Activated T-cell treated with anti-CD3 and anti-CD28 coated beads, Interleukin-2, amount 50 U/mL, for 72 hours (primary cell): ENCODE results near the gene IGFALS. TPM values are rescaled to one million over a fixed set of nuclear protein-coding genes. Genes with fewer than 3 reads are reported as not detected.

Experiments
- ATAC-seq, 2 donors: fragments of 150-1000 bp; cut with Tn5 transposase; replicated peaks in 1 of 2; 2 replicates each; pipeline ENCODE4 v1.10.0; 2021; ENCODE audit warnings: moderate library complexity in 2 of 2, mild to moderate bottlenecking in 1 of 2
- DNase-seq, 2 donors: peaks; one replicate each; pipeline ENCODE4 v3.0.0; 2021 to 2022; ENCODE audit warnings: mixed read lengths in 1 of 2
- H3K27ac Mint-ChIP-seq: one replicate; pipeline ENCODE4 v1.8.0; 2022; ENCODE audit warnings: mild to moderate bottlenecking, moderate library complexity, mixed read lengths
- H3K27me3 Mint-ChIP-seq: one replicate; pipeline ENCODE4 v1.8.0; 2022; ENCODE audit warnings: low read depth, mixed read lengths
- H3K36me3 Mint-ChIP-seq, 2 donors: one replicate each; pipeline ENCODE4 v1.8.0; 2022; ENCODE audit warnings: mixed read lengths in 2 of 2, mild to moderate bottlenecking in 1 of 2; ENCODE audit not compliant: insufficient read depth in 2 of 2
- H3K4me1 Mint-ChIP-seq: one replicate; pipeline ENCODE4 v1.8.0; 2022; ENCODE audit warnings: low read depth, mixed read lengths
- H3K4me3 Mint-ChIP-seq, 2 donors: one replicate each; pipeline ENCODE4 v1.8.0; 2022; ENCODE audit warnings: mild to moderate bottlenecking in 2 of 2, mixed read lengths in 2 of 2, moderate library complexity in 2 of 2
- H3K9me3 Mint-ChIP-seq, 2 donors: one replicate each; pipeline ENCODE4 v1.8.0; 2022; ENCODE audit warnings: mixed read lengths in 2 of 2
- total RNA-seq, 2 donors: library from RNA; stranded (reverse); gene quantifications; one replicate each; pipeline ENCODE4 v1.2.3, GENCODE V29; 2022

The IGFALS gene
- total RNA-seq, 2 donors from 2014 or later, result 0.14 to 0.37 TPM

GRCh38 chr16:1767116-1767994 lies 26.1 kb downstream of the IGFALS start:
- Mint-ChIP-seq H3K9me3 (no peaks in the 10 kb centered on the region), H3K4me1 (peaks cover 13% of the 10 kb centered on the region), H3K4me3 (no peak overlapping the region), H3K36me3 (peaks cover 3 to 7% of the 10 kb centered on the region in 2 donors), H3K27ac (no peak overlapping the region), H3K27me3 (no peaks in the 10 kb centered on the region)
- ATAC-seq, result no peak
- DNase-seq, result no peak

DNA sequence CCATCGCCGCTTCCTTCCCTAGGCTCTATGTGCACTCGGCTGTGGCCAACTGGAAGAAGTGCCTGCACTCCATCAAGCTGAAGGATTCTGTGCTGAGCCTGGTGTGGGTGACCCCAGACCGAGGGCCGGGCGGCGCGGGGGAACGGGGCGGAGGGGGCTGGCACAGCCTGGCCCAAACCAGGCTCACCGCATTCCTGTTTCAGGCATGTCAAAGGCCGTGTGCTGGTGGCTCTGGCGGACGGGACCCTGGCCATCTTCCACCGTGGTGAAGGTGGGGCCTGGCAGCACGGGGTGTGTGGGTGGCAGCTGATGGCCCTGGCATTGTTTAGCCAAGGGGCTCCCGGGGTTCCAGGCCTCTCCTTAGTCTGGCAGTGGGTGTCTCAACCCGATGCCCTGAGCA lies 26.8 kb downstream of the IGFALS start:
- peaks cover 7% of the 10 kb centered on the region for H3K4me1 Mint-ChIP-seq
- ATAC-seq, result no peak
- H3K27ac Mint-ChIP-seq, result no peak overlapping the region
- peaks cover 0 to 3% of the 10 kb centered on the region in 2 donors for H3K36me3 Mint-ChIP-seq
- no peaks in the 10 kb centered on the region for H3K9me3 Mint-ChIP-seq
- H3K4me3 Mint-ChIP-seq, result no peak overlapping the region
- DNase-seq, result no peak
- no peaks in the 10 kb centered on the region for H3K27me3 Mint-ChIP-seq

DNA sequence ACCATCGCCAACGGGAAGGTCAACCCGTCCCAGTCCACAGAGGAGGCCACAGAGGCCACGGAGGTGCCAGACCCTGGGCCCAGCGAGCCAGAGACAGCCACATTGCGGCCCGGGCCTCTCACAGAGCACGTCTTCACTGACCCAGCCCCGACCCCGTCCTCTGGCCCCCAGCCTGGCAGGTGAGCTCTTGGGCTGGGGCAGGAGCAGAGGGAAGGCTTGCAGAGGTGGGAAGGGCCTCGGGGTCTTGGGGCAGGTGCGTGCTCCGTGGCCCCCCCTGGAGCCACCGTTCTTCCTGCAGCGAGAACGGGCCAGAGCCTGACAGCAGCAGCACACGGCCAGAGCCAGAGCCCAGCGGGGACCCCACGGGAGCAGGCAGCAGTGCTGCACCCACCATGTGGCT lies 27.3 kb downstream of the IGFALS start:
- Mint-ChIP-seq H3K27ac (no peak overlapping the region), H3K27me3 (no peaks in the 10 kb centered on the region), H3K36me3 (peaks cover under 1 to 3% of the 10 kb centered on the region in 2 donors), H3K4me1 (peaks cover 7% of the 10 kb centered on the region), H3K4me3 (no peak overlapping the region), H3K9me3 (no peaks in the 10 kb centered on the region)
- DNase-seq (no peak), ATAC-seq (no peak)

DNA sequence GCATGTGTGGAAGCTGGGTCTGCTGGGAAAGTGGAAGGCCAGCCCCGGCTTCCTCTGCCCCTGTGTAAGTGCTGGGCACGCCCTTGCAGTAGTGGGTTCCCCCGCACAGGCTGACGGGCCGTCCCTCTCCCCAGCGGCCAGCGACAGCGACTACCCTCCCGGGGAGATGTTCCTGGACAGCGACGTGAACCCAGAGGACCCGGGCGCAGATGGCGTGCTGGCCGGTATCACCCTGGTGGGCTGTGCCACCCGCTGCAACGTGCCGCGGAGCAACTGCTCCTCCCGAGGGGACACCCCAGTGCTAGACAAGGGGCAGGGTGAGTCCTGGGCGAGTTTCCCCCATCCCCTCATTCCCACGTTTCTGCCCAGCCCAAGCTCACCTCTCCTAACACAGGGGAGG lies 27.7 kb downstream of the IGFALS start:
- H3K36me3 Mint-ChIP-seq, result peaks cover 2 to 3% of the 10 kb centered on the region in 2 donors

DNA sequence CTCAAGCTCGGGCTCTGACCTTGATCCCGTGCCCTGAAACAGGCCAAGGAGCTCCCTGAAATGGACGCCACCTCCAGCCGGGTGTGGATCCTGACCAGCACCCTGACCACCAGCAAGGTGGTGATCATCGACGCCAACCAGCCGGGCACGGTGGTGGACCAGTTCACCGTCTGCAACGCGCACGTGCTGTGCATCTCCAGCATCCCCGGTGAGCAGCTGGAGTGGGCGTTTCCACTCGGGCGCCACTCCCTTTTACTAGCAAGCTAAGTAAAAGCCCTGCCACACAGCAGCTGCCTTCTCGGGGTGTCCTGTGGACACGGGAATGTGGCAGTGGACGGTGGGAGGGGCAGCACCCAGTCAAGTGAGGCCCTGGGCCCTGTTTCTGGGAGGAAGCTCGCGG lies 28.5 kb downstream of the IGFALS start:
- Mint-ChIP-seq H3K27ac (no peak overlapping the region), H3K4me1 (peaks cover 2% of the 10 kb centered on the region), H3K4me3 (no peak overlapping the region), H3K36me3 (peaks cover 2 to 3% of the 10 kb centered on the region in 2 donors), H3K9me3 (no peaks in the 10 kb centered on the region), H3K27me3 (no peaks in the 10 kb centered on the region)
- no peak for ATAC-seq
- no peak for DNase-seq

More for the DNA sequence above, 27.7 kb downstream of the IGFALS start:
- no peak for DNase-seq
- Mint-ChIP-seq H3K4me3 (no peak overlapping the region), H3K4me1 (peaks cover 7% of the 10 kb centered on the region), H3K27me3 (no peaks in the 10 kb centered on the region), H3K27ac (no peak overlapping the region), H3K9me3 (no peaks in the 10 kb centered on the region)
- ATAC-seq, result no peak

GRCh38 chr16:1763521-1764511 lies 29.7 kb downstream of the IGFALS start:
- Mint-ChIP-seq H3K4me1 (no peaks in the 10 kb centered on the region), H3K27ac (no peak overlapping the region), H3K27me3 (no peaks in the 10 kb centered on the region), H3K9me3 (no peaks in the 10 kb centered on the region), H3K4me3 (no peak overlapping the region), H3K36me3 (peaks cover 2 to 3% of the 10 kb centered on the region in 2 donors)
- ATAC-seq (no peak), DNase-seq (no peak)

GRCh38 chr16:1762879-1763520 lies 30.5 kb downstream of the IGFALS start:
- no peak overlapping the region for H3K27ac Mint-ChIP-seq

GRCh38 chr16:1762196-1762878 lies 31.2 kb downstream of the IGFALS start:
- H3K27ac Mint-ChIP-seq, result no peak overlapping the region
- peaks cover 0 to 2% of the 10 kb centered on the region in 2 donors for H3K36me3 Mint-ChIP-seq
- H3K9me3 Mint-ChIP-seq, result no peaks in the 10 kb centered on the region
- no peaks in the 10 kb centered on the region for H3K27me3 Mint-ChIP-seq
- ATAC-seq, result no peak
- H3K4me3 Mint-ChIP-seq, result no peak overlapping the region
- DNase-seq, result no peak
- no peaks in the 10 kb centered on the region for H3K4me1 Mint-ChIP-seq

More at GRCh38 chr16:1762879-1763520, 30.5 kb downstream of the IGFALS start:
- Mint-ChIP-seq H3K27me3 (no peaks in the 10 kb centered on the region), H3K36me3 (peaks cover 2% of the 10 kb centered on the region in 2 donors), H3K9me3 (no peaks in the 10 kb centered on the region), H3K4me3 (no peak overlapping the region), H3K4me1 (no peaks in the 10 kb centered on the region)
- ATAC-seq (no peak), DNase-seq (no peak)

- DNase-seq, result no peak
- Mint-ChIP-seq H3K27me3 (no peaks in the 10 kb centered on the region), H3K36me3 (peaks cover 0 to 2% of the 10 kb centered on the region in 2 donors), H3K9me3 (no peaks in the 10 kb centered on the region), H3K27ac (no peak overlapping the region), H3K4me1 (no peaks in the 10 kb centered on the region), H3K4me3 (no peak overlapping the region)
- ATAC-seq, result no peak
Observed at GRCh38 chr16:1761751-1762150, 31.8 kb downstream of the IGFALS start.

- Mint-ChIP-seq H3K36me3 (peaks cover 0 to 2% of the 10 kb centered on the region in 2 donors), H3K27ac (no peak overlapping the region), H3K9me3 (no peaks in the 10 kb centered on the region), H3K27me3 (no peaks in the 10 kb centered on the region), H3K4me1 (no peaks in the 10 kb centered on the region), H3K4me3 (no peak overlapping the region)
- ATAC-seq, result no peak
- no peak for DNase-seq
Observed at GRCh38 chr16:1760911-1761310, 32.6 kb downstream of the IGFALS start.

DNA sequence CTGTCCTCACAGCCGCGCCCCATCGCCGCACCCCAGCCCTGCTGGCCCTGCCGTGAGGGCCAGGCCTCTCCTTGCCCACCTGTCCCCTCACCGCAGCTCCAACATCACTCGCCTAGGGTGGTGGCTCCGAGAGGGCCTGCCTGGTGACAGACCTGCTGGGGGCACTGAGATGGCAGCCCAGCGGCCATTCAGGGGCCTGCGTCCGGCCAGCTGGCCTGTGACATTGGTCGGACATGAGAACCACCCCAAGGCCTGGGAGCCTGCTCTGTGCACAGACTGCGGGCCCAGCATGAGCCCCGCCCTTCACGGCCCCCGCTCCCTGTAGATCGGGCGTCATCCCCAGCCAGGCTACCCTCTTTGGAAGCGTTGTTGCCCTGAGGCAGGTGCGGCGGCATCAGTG lies 34.0 kb downstream of the IGFALS start:
- no peak for DNase-seq
- peaks cover 0 to 2% of the 10 kb centered on the region in 2 donors for H3K36me3 Mint-ChIP-seq
- H3K27ac Mint-ChIP-seq, result no peak overlapping the region
- ATAC-seq, result no peak
- no peaks in the 10 kb centered on the region for H3K9me3 Mint-ChIP-seq
- no peaks in the 10 kb centered on the region for H3K4me1 Mint-ChIP-seq
- H3K4me3 Mint-ChIP-seq, result no peak overlapping the region
- H3K27me3 Mint-ChIP-seq, result no peaks in the 10 kb centered on the region

GRCh38 chr16:1758923-1759322 lies 34.6 kb downstream of the IGFALS start:
- H3K36me3 Mint-ChIP-seq, result peaks cover 0 to 2% of the 10 kb centered on the region in 2 donors
- H3K27ac Mint-ChIP-seq, result no peak overlapping the region
- ATAC-seq (no peak), DNase-seq (no peak)
- no peaks in the 10 kb centered on the region for H3K27me3 Mint-ChIP-seq
- H3K4me3 Mint-ChIP-seq, result no peak overlapping the region
- no peaks in the 10 kb centered on the region for H3K9me3 Mint-ChIP-seq
- no peaks in the 10 kb centered on the region for H3K4me1 Mint-ChIP-seq
